ENCODE data around the gene STK33. TPM values are rescaled to one million over a fixed set of nuclear protein-coding genes. Genes with fewer than 3 reads are reported as not detected.

The STK33 gene
- total RNA-seq, 1 experiment from 2014 or later, result 19.5 TPM

DNA sequence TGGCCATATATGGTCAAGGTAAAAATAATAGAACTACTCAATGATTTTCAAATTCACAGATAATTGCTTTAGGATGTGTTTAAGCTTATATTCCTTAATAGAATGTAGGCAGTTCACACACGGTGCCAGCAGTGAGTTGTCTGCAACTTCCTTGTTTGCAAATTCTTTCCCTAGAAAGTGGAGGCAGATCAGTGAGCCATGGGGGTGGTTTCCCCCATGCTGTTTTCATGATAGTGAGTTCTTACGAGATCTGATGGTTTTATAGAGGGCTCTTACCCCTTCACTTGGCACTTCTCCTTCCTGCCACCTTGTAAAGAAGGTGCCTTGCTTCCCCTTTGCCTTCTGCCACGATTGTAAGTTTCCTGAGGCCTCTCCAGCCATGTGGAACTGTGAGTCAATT, 218.6 kb downstream of the STK33 start:
- no peak overlapping the region for H2BK12ac ChIP-seq (ENCODE audit: insufficient read length, low read depth, low read length)
- no peak overlapping the region for H2AK5ac ChIP-seq (ENCODE audit: insufficient read length, low read length)
- WGBS (ENCODE audit: extremely low coverage, insufficient read length, low lambda C conversion rate), result no CpG with 5 or more reads among the region's 3 CpGs
- H3K4me3 Mint-ChIP-seq, result no peak overlapping the region
- H3K23ac ChIP-seq (ENCODE audit: insufficient read length, low read depth, low read length), result no peak overlapping the region
- H2BK120ac ChIP-seq (ENCODE audit: low read depth, low read length, poor library complexity, severe bottlenecking), result no peak overlapping the region
- TF ChIP-seq, protein P1, sequence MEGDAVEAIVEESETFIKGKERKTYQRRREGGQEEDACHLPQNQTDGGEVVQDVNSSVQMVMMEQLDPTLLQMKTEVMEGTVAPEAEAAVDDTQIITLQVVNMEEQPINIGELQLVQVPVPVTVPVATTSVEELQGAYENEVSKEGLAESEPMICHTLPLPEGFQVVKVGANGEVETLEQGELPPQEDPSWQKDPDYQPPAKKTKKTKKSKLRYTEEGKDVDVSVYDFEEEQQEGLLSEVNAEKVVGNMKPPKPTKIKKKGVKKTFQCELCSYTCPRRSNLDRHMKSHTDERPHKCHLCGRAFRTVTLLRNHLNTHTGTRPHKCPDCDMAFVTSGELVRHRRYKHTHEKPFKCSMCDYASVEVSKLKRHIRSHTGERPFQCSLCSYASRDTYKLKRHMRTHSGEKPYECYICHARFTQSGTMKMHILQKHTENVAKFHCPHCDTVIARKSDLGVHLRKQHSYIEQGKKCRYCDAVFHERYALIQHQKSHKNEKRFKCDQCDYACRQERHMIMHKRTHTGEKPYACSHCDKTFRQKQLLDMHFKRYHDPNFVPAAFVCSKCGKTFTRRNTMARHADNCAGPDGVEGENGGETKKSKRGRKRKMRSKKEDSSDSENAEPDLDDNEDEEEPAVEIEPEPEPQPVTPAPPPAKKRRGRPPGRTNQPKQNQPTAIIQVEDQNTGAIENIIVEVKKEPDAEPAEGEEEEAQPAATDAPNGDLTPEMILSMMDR (conservative IDR thresholded peaks at IDR 0.05), result no peak
- no peak for DNase-seq
- H3K9ac ChIP-seq (ENCODE audit: extremely low read depth, insufficient read length, low read length), result no peak overlapping the region
- H4K8ac ChIP-seq (replicated peaks; ENCODE audit: insufficient read length, low read depth, low read length), result no peak overlapping the region
- no peak overlapping the region for H3K14ac ChIP-seq (ENCODE audit: insufficient read depth, low read length)
- no peak overlapping the region for H3K27ac ChIP-seq (ENCODE audit: insufficient read length, low read depth, low read length)
- H3K27me3 ChIP-seq (ENCODE audit: insufficient read depth, low read length), result no peaks in the 10 kb centered on the region
- no peak overlapping the region for H4K91ac ChIP-seq (ENCODE audit: insufficient read length, low read depth, low read length)
- no peak overlapping the region for H3K18ac ChIP-seq (ENCODE audit: insufficient read length, low read depth, low read length)
- H3K9me3 Mint-ChIP-seq, result no peaks in the 10 kb centered on the region
- H3K36me3 Mint-ChIP-seq (ENCODE audit: insufficient read depth in 1 of 3, low read depth in 3 of 3), result no peaks in the 10 kb centered on the region
- H2BK20ac ChIP-seq (ENCODE audit: low read depth, low read length, poor library complexity, severe bottlenecking), result no peak overlapping the region
- no peaks in the 10 kb centered on the region for H3K9me3 ChIP-seq (ENCODE audit: control insufficient read depth, low read depth, low read length)
- H3K79me2 ChIP-seq (ENCODE audit: insufficient read depth, low read length), result no peaks in the 10 kb centered on the region
- H3K23me2 ChIP-seq (ENCODE audit: insufficient read length, low read depth, low read length, poor library complexity, severe bottlenecking), result no peaks in the 10 kb centered on the region
- no peaks in the 10 kb centered on the region for H3K4me1 ChIP-seq (ENCODE audit: insufficient read depth, low read length)
- no peak overlapping the region for H3K4ac ChIP-seq (ENCODE audit: low read depth, low read length)
- peaks cover 14% of the 10 kb centered on the region in 2 experiments for H3K4me1 Mint-ChIP-seq
- H4K5ac ChIP-seq (ENCODE audit: insufficient read length, low read depth, low read length), result no peak overlapping the region
- peaks cover 2% of the 10 kb centered on the region; the same call in 1 of the 2 replicates for H3K27me3 Mint-ChIP-seq (ENCODE audit: low read depth)
- no peak overlapping the region for H3T11ph ChIP-seq (ENCODE audit: low read length)
- H2AFZ ChIP-seq (ENCODE audit: low read length), result no peak overlapping the region
- H2BK5ac ChIP-seq (ENCODE audit: insufficient read length, low read length), result no peak overlapping the region
- peak overlapping the region in 1 of 3 experiments; percentile 82; a peak in 2 of 7 replicates for H3K27ac Mint-ChIP-seq
- no peak overlapping the region for H3K56ac ChIP-seq (ENCODE audit: insufficient read length, low read depth, low read length)
- no peak overlapping the region for H3K4me2 ChIP-seq (ENCODE audit: insufficient read depth, insufficient read length, low read length)
- H3K79me1 ChIP-seq (ENCODE audit: insufficient read depth, low read depth, low read length, poor library complexity, severe bottlenecking), result no peaks in the 10 kb centered on the region
- H4K20me1 ChIP-seq (ENCODE audit: control insufficient read depth, insufficient read depth, insufficient read length), result no peaks in the 10 kb centered on the region
- no peak overlapping the region for H2BK15ac ChIP-seq (ENCODE audit: low read depth, low read length)

Measured in H9 (cell line).